ENCODE measurements around the gene ARGLU1.

Gene ARGLU1

GRCh38 chr13:106586648-106587166, 18.8 kb upstream of the ARGLU1 start:
- DNase-seq, result no peak

- no peak for DNase-seq
These were observed 13.3 kb upstream of the ARGLU1 start for GRCh38 chr13:106581225-106581624.

GRCh38 chr13:106575896-106576295, 8.0 kb upstream of the ARGLU1 start:
- DNase-seq, result no peak

- no peak for DNase-seq
These were observed 5.9 kb upstream of the ARGLU1 start for GRCh38 chr13:106573868-106574267.

- no peak for DNase-seq
These were observed 5.4 kb upstream of the ARGLU1 start for GRCh38 chr13:106573284-106573846.

- DNase-seq, result peak; percentile 66
These were observed 2.4 kb upstream of the ARGLU1 start for GRCh38 chr13:106570299-106570852.

GRCh38 chr13:106569233-106570095, 1.5 kb upstream of the ARGLU1 start:
- DNase-seq, result no peak

- no peak for DNase-seq
These were observed 514 bp upstream of the ARGLU1 start for GRCh38 chr13:106568299-106569003.

GRCh38 chr13:106566641-106567473, 1.1 kb downstream of the ARGLU1 start:
- peak; percentile 24 for DNase-seq

GRCh38 chr13:106565127-106565775, 2.7 kb downstream of the ARGLU1 start:
- DNase-seq, result no peak

- no peak for DNase-seq
These were observed 5.6 kb downstream of the ARGLU1 start for GRCh38 chr13:106562301-106562700.

- DNase-seq, result peak; percentile 45
These were observed 6.3 kb downstream of the ARGLU1 start for GRCh38 chr13:106561551-106562170.

- DNase-seq, result no peak
These were observed 7.1 kb downstream of the ARGLU1 start for GRCh38 chr13:106560821-106561220.

GRCh38 chr13:106558527-106558926, 9.4 kb downstream of the ARGLU1 start:
- DNase-seq, result no peak

GRCh38 chr13:106555631-106556328, 12.2 kb downstream of the ARGLU1 start:
- no peak for DNase-seq

GRCh38 chr13:106551751-106552150, 16.2 kb downstream of the ARGLU1 start:
- DNase-seq, result no peak

GRCh38 chr13:106551350-106551749, 16.6 kb downstream of the ARGLU1 start:
- no peak for DNase-seq

GRCh38 chr13:106550570-106551135, 17.3 kb downstream of the ARGLU1 start:
- no peak for DNase-seq

- no peak for DNase-seq
These were observed 19.8 kb downstream of the ARGLU1 start for GRCh38 chr13:106548064-106548696.

- no peak for DNase-seq
These were observed 26.1 kb downstream of the ARGLU1 start for GRCh38 chr13:106541826-106542225.
